GM12892 (cell line): ENCODE data around the gene CCDC181.
A peak's percentile ranks its signal among the peaks of the same experiment; 100 is the strongest.

Experiments
- DNase-seq: peaks from one replicate; pipeline ENCODE4 v3.0.0; 2011; ENCODE audit not compliant: insufficient read length
- FAIRE-seq: peaks from 2 replicates; lab custom pipeline; 2011; peaks lifted over from hg19 to GRCh38; lab: Jason Lieb, UNC
- POLR2A ChIP-seq: IDR thresholded peaks from 2 replicates; pipeline ENCODE4 v1.6.1; 2011; ENCODE audit warnings: low read depth, low read length, control low read depth
- POLR2AphosphoS5 ChIP-seq: IDR thresholded peaks from 2 replicates; pipeline ENCODE4 v1.6.1; 2011; ENCODE audit warnings: low read depth, low read length, control low read depth
- TAF1 ChIP-seq: IDR thresholded peaks from 2 replicates; pipeline ENCODE4 v1.6.1; 2011; ENCODE audit warnings: low read depth, mild to moderate bottlenecking, control low read depth, low read length, borderline replicate concordance

The CCDC181 gene

GRCh38 chr1:169390303-169390702 lies 37.0 kb downstream of the CCDC181 start:
- TF ChIP-seq POLR2A = no peak
- no peak for TF ChIP-seq TAF1
- TF ChIP-seq POLR2AphosphoS5 = no peak
- no peak for FAIRE-seq
- DNase-seq = no peak

- TF ChIP-seq TAF1 = no peak
- no peak for TF ChIP-seq POLR2A
- TF ChIP-seq POLR2AphosphoS5 = no peak
- DNase-seq (no peak), FAIRE-seq (peak; percentile 36)
These were observed 39.9 kb downstream of the CCDC181 start for GRCh38 chr1:169387399-169387798.

GRCh38 chr1:169383449-169383848 lies 43.8 kb downstream of the CCDC181 start:
- DNase-seq (no peak), FAIRE-seq (no peak)
- TF ChIP-seq TAF1 (no peak), POLR2AphosphoS5 (no peak), POLR2A (no peak)

GRCh38 chr1:169381162-169381561 lies 46.1 kb downstream of the CCDC181 start:
- TF ChIP-seq TAF1 (no peak), POLR2A (no peak), POLR2AphosphoS5 (no peak)
- FAIRE-seq (no peak), DNase-seq (no peak)

GRCh38 chr1:169371404-169371803 lies 55.9 kb downstream of the CCDC181 start:
- no peak for DNase-seq
- TF ChIP-seq POLR2AphosphoS5 (no peak), POLR2A (no peak), TAF1 (no peak)
- FAIRE-seq = no peak

- FAIRE-seq (no peak), DNase-seq (peak; percentile 10)
- TF ChIP-seq POLR2A = no peak
- TF ChIP-seq TAF1 = no peak
- TF ChIP-seq POLR2AphosphoS5 = no peak
These were observed 58.9 kb downstream of the CCDC181 start for GRCh38 chr1:169368406-169368769.

GRCh38 chr1:169367686-169368405 lies 59.4 kb downstream of the CCDC181 start, which contains the start of the genes BLZF1 and NME7:
Gene BLZF1 (plus strand): TSS chr1:169368195. CDS start chr1:169369523, 1,328 bp downstream.
Gene NME7 (minus strand): TSS chr1:169367797. CDS start chr1:169367710, 87 bp downstream.
- peak; percentile 99 for FAIRE-seq
- DNase-seq = peak; percentile 50
- peak; percentile 38; the same call in 1 of the 2 replicates for TF ChIP-seq POLR2AphosphoS5
- TF ChIP-seq TAF1 = no peak
- peak; percentile 39; the same call in 1 of the 2 replicates for TF ChIP-seq POLR2A

GRCh38 chr1:169367096-169367685 lies 60.1 kb downstream of the CCDC181 start:
- DNase-seq (no peak), FAIRE-seq (peak; percentile 53)
- TF ChIP-seq TAF1 = no peak
- no peak for TF ChIP-seq POLR2A
- no peak for TF ChIP-seq POLR2AphosphoS5

GRCh38 chr1:169364948-169365347 lies 62.3 kb downstream of the CCDC181 start:
- FAIRE-seq (no peak), DNase-seq (no peak)
- TF ChIP-seq TAF1 = no peak
- TF ChIP-seq POLR2AphosphoS5 = no peak

- DNase-seq = no peak
- no peak for TF ChIP-seq TAF1
- no peak for TF ChIP-seq POLR2AphosphoS5
- TF ChIP-seq POLR2A = no peak
- FAIRE-seq = peak; percentile 84
These were observed 64.1 kb downstream of the CCDC181 start for GRCh38 chr1:169363046-169363730.

- DNase-seq (no peak), FAIRE-seq (no peak)
- no peak for TF ChIP-seq POLR2A
- no peak for TF ChIP-seq POLR2AphosphoS5
- TF ChIP-seq TAF1 = no peak
These were observed 66.0 kb downstream of the CCDC181 start for GRCh38 chr1:169361281-169361680.

- TF ChIP-seq POLR2A (no peak), POLR2AphosphoS5 (no peak), TAF1 (no peak)
- FAIRE-seq (no peak), DNase-seq (no peak)
These were observed 66.9 kb downstream of the CCDC181 start for GRCh38 chr1:169360415-169360814.
